BLaER1 treated with 17β-estradiol and CSF1 and Interleukin-3, amounts not matched to agents 10 nM and 100 nM (cell line): ENCODE measurements around the gene ZNF169.
"Not testable (repeated sequence)": the region's sequence is repeated elsewhere in the genome, so short reads cannot be mapped to it uniquely, and the experiment has no call there.

Experiments used
- H3K27ac ChIP-seq, 11 experiments: shearing (Covaris generic); formaldehyde crosslinking; 2 replicates each; pipeline ENCODE4 v1.8.1; 2022
- H3K27me3 ChIP-seq, 11 experiments: shearing (Covaris generic); formaldehyde crosslinking; 2 replicates each; pipeline ENCODE4 v1.8.1; 2022
- H3K36me3 ChIP-seq, 11 experiments: shearing (Covaris generic); formaldehyde crosslinking; 2 replicates each; pipeline ENCODE4 v1.8.1; 2022
- H3K4me1 ChIP-seq, 10 experiments: shearing (Covaris generic); formaldehyde crosslinking; 2 replicates each; pipeline ENCODE4 v1.8.1; 2022
- H3K4me2 ChIP-seq, 11 experiments: shearing (Covaris generic); formaldehyde crosslinking; 2 replicates each; pipeline ENCODE4 v1.8.1; 2022
- H3K4me3 ChIP-seq, 10 experiments: shearing (Covaris generic); formaldehyde crosslinking; 2 replicates each; pipeline ENCODE4 v1.8.1; 2022
- H3K9ac ChIP-seq, 11 experiments: shearing (Covaris generic); formaldehyde crosslinking; 2 replicates each; pipeline ENCODE4 v1.8.1; 2022
- H3K9me3 ChIP-seq, 11 experiments: shearing (Covaris generic); formaldehyde crosslinking; replicated peaks in 1 of 11; 2 replicates each; pipeline ENCODE4 v1.8.1; 2022
- H4K20me1 ChIP-seq, 11 experiments: shearing (Covaris generic); formaldehyde crosslinking; 2 replicates each; pipeline ENCODE4 v1.8.1; 2022
- Cebpa-rat ChIP-seq, 11 experiments: shearing (Covaris generic); IDR thresholded peaks; 2 replicates each; pipeline ENCODE4 v1.8.1; 2022

The ZNF169 gene

GRCh38 chr9:94232428-94232827, 26.7 kb upstream of the ZNF169 start:
- no peak for TF ChIP-seq Cebpa-rat (IDR thresholded peaks at IDR 0.05)
- no peaks in the 10 kb centered on the region for H3K4me1 ChIP-seq
- no peaks in the 10 kb centered on the region for H3K36me3 ChIP-seq
- no peaks in the 10 kb centered on the region for H3K27me3 ChIP-seq
- no peak overlapping the region for H3K27ac ChIP-seq
- H3K4me2 ChIP-seq, result no peak overlapping the region
- H4K20me1 ChIP-seq, result no peaks in the 10 kb centered on the region
- H3K9me3 ChIP-seq, result peaks cover 13 to 32% (median 23%) of the 10 kb centered on the region in 11 experiments
- no peak overlapping the region for H3K9ac ChIP-seq
- H3K4me3 ChIP-seq, result no peak overlapping the region

GRCh38 chr9:94241098-94241497, 18.0 kb upstream of the ZNF169 start:
- H4K20me1 ChIP-seq, H3K27me3 ChIP-seq, H3K4me3 ChIP-seq, H3K4me1 ChIP-seq, H3K36me3 ChIP-seq, H3K4me2 ChIP-seq, H3K9ac ChIP-seq, H3K27ac ChIP-seq: not testable (repeated sequence)
- H3K9me3 ChIP-seq, result peaks cover 6 to 19% (median 16%) of the 10 kb centered on the region in 11 experiments; a peak in 18 of 22 replicates

DNA sequence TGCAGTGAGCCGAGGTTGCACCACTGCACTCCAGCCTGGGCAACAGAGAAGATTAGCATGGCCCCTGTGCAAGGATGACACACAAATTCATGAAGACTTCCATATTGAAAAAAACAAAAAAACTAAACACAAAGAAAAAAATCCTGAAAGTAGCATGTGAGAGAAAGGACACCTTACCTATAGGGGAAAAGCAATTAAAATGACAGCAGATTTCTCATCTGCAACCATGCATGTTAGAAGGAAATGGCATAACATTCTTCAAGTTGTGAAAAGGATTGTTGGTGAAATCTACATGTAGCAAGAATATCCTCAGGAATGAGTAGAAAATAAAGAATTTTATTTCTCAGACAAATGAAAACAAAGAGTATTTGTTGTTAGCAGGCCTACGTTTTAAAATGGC, 13.4 kb upstream of the ZNF169 start:
- Histone ChIP-seq H3K4me1 (no peaks in the 10 kb centered on the region), H3K4me3 (no peak overlapping the region), H3K36me3 (no peaks in the 10 kb centered on the region), H4K20me1 (no peaks in the 10 kb centered on the region), H3K9me3 (peaks cover 6 to 19% (median 16%) of the 10 kb centered on the region in 11 experiments; a peak in 18 of 22 replicates), H3K9ac (no peak overlapping the region), H3K27me3 (no peaks in the 10 kb centered on the region), H3K4me2 (no peak overlapping the region), H3K27ac (no peak overlapping the region)
- no peak for TF ChIP-seq Cebpa-rat (IDR thresholded peaks at IDR 0.05)

- Histone ChIP-seq H3K27me3 (no peaks in the 10 kb centered on the region), H4K20me1 (no peaks in the 10 kb centered on the region), H3K9ac (no peak overlapping the region), H3K27ac (no peak overlapping the region), H3K4me2 (no peak overlapping the region), H3K4me3 (no peak overlapping the region), H3K4me1 (no peaks in the 10 kb centered on the region), H3K36me3 (no peaks in the 10 kb centered on the region), H3K9me3 (no peaks in the 10 kb centered on the region)
- no peak for TF ChIP-seq Cebpa-rat (IDR thresholded peaks at IDR 0.05)
Observed at GRCh38 chr9:94250456-94250855, 8.6 kb upstream of the ZNF169 start.

- Histone ChIP-seq H3K4me1 (peaks cover 5 to 19% (median 14%) of the 10 kb centered on the region in 10 experiments; a peak in 19 of 20 replicates), H3K4me2 (no peak overlapping the region)
- no peak for TF ChIP-seq Cebpa-rat (IDR thresholded peaks at IDR 0.05)
Observed at GRCh38 chr9:94256007-94256406, 3.1 kb upstream of the ZNF169 start.

GRCh38 chr9:94265626-94266402, 6.7 kb downstream of the ZNF169 start:
- peaks cover 47 to 77% (median 65%) of the 10 kb centered on the region in 11 experiments for H3K36me3 ChIP-seq
- H3K27me3 ChIP-seq, H3K4me3 ChIP-seq, H3K9ac ChIP-seq, H3K4me2 ChIP-seq, H3K4me1 ChIP-seq, H3K27ac ChIP-seq: not testable (repeated sequence)
- H3K9me3 ChIP-seq, result peaks cover 53 to 66% (median 64%) of the 10 kb centered on the region in 11 experiments
- peaks cover 0 to 12% (median 0%) of the 10 kb centered on the region in 11 experiments; a peak in 5 of 22 replicates for H4K20me1 ChIP-seq

More at GRCh38 chr9:94256007-94256406, 3.1 kb upstream of the ZNF169 start:
- H3K9ac ChIP-seq, result no peak overlapping the region
- no peaks in the 10 kb centered on the region for H3K27me3 ChIP-seq
- H3K4me3 ChIP-seq, result no peak overlapping the region
- H4K20me1 ChIP-seq, result no peaks in the 10 kb centered on the region
- peaks cover 0 to 7% (median under 1%) of the 10 kb centered on the region in 11 experiments; a peak in 3 of 22 replicates for H3K36me3 ChIP-seq
- H3K9me3 ChIP-seq, result no peaks in the 10 kb centered on the region
- H3K27ac ChIP-seq, result no peak overlapping the region

GRCh38 chr9:94269264-94269663, 10.2 kb downstream of the ZNF169 start:
- Histone ChIP-seq H3K27me3 (no peaks in the 10 kb centered on the region), H3K9ac (no peak overlapping the region), H3K4me1 (peaks cover 0 to 5% (median 0%) of the 10 kb centered on the region in 10 experiments; a peak in 1 of 20 replicates), H3K4me2 (no peak overlapping the region), H3K9me3 (peaks cover 62 to 84% (median 78%) of the 10 kb centered on the region in 11 experiments), H3K36me3 (peaks cover 48 to 72% (median 63%) of the 10 kb centered on the region in 11 experiments), H4K20me1 (no peaks in the 10 kb centered on the region), H3K27ac (no peak overlapping the region), H3K4me3 (no peak overlapping the region)
- no peak for TF ChIP-seq Cebpa-rat (IDR thresholded peaks at IDR 0.05)

DNA sequence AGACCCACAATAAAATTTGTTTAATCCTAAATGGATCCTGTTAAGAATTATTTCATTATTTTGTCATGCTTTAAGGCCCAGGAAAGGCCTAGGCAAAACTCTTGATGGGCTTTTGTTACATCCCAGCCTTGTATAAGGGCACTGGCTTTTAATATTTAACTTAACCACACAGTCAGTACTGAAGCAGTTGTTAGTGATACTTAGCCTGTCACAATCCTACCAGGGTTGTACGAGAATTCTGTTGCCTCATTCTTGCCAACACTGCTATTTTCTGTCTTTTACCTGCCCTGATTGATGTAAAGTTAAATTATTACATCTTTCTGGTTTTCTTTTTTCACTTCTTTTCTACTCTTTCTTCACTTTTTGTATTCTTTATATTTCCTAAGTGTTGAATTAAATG, 10.9 kb downstream of the ZNF169 start:
- no peak overlapping the region for H3K27ac ChIP-seq
- H3K4me2 ChIP-seq, result no peak overlapping the region
- H3K27me3 ChIP-seq, result no peaks in the 10 kb centered on the region
- H3K9me3 ChIP-seq, result peaks cover 65 to 87% (median 78%) of the 10 kb centered on the region in 11 experiments
- H3K4me3 ChIP-seq, result no peak overlapping the region
- peaks cover 49 to 72% (median 64%) of the 10 kb centered on the region in 11 experiments for H3K36me3 ChIP-seq
- H3K4me1 ChIP-seq, result peaks cover 0 to 5% (median 0%) of the 10 kb centered on the region in 10 experiments; a peak in 1 of 20 replicates
- TF ChIP-seq Cebpa-rat (IDR thresholded peaks at IDR 0.05), result no peak
- H4K20me1 ChIP-seq, result no peaks in the 10 kb centered on the region
- no peak overlapping the region for H3K9ac ChIP-seq

DNA sequence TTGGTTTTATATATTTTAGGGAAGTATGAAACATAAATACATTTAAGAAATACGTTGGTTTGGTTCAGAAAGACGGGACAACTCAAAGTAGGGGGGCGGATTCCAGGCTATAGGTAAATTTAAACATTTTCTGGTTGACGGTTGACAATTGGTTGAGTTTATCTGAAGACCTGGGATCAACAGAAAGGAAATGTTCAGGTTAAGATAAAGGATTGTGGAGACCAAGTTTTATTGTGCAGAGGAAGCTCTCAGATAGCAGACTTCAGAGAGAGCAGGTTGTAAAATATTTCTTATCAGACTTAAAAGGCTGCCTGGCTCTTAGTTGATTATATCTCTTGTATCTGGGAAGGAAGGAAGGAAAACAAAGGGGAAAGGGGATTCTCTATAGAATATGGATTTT, 17.9 kb downstream of the ZNF169 start:
- H3K4me1 ChIP-seq, H3K9ac ChIP-seq, H4K20me1 ChIP-seq, H3K27me3 ChIP-seq, H3K4me2 ChIP-seq, H3K27ac ChIP-seq, H3K4me3 ChIP-seq: not testable (repeated sequence)
- Histone ChIP-seq H3K9me3 (peaks cover 78 to 91% (median 85%) of the 10 kb centered on the region in 11 experiments), H3K36me3 (peaks cover 67 to 86% (median 77%) of the 10 kb centered on the region in 11 experiments)
